ENCODE data around the gene BAIAP2. TPM values are rescaled to one million over a fixed set of nuclear protein-coding genes. Genes with fewer than 3 reads are reported as not detected.
"Not testable (repeated sequence)": the region's sequence is repeated elsewhere in the genome, so short reads cannot be mapped to it uniquely, and the experiment has no call there.

The BAIAP2 gene
- total and polyA plus RNA-seq, 2 experiments from 2014 or later, result 27.1 to 49.7 TPM

DNA sequence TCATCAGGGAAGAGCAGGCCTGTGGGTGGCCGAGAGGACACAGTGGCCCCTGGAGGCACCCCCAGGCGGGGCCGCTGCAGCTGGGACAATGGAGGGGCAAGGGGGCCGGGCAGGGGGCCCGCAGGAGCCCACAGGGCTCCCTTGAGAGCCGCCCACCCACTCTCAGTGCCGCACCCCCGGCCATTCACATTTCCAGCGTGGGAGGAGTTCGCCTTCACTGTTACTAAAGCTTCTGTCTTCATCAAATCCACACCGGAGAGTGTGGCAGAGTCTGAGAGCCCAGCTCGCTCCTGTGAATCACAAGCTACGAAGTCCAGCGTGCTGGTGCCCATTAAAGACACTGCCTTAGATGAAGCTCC is 109.5 kb downstream of the BAIAP2 start:
- Histone ChIP-seq H3K36me3 (replicated peaks; ENCODE audit: insufficient read depth, low read depth) (no peaks in the 10 kb centered on the region), H4K20me1 (ENCODE audit: insufficient read depth, poor library complexity, severe bottlenecking) (no peaks in the 10 kb centered on the region), H3K79me2 (no peaks in the 10 kb centered on the region), H2AFZ (no peak overlapping the region), H3K9me2 (replicated peaks; ENCODE audit: insufficient read depth) (no peaks in the 10 kb centered on the region), H3K4me1 (ENCODE audit: insufficient read depth) (peaks cover 5% of the 10 kb centered on the region), H3K27me3 (no peaks in the 10 kb centered on the region), H3K4me2 (no peak overlapping the region), H3K9me3 (ENCODE audit: low read depth) (no peaks in the 10 kb centered on the region), H3K27ac (no peak overlapping the region), H3K4me3 (no peak overlapping the region)
- TF ChIP-seq EZH2phosphoT487 (IDR thresholded peaks at IDR 0.05; ENCODE audit: low read depth, severe bottlenecking, unreplicated experiment), result no peak
- TF ChIP-seq CTCF (IDR thresholded peaks at IDR 0.05; ENCODE audit: poor library complexity), result no peak
- TF ChIP-seq EZH2 (IDR thresholded peaks at IDR 0.05; ENCODE audit: borderline replicate concordance), result no peak
- DNase-seq (ENCODE audit: low spot score), result no peak
- 90% methylated on average over 14 of the region's 14 CpGs for WGBS (ENCODE audit: low lambda C conversion rate, missing lambda C conversion rate)

DNA sequence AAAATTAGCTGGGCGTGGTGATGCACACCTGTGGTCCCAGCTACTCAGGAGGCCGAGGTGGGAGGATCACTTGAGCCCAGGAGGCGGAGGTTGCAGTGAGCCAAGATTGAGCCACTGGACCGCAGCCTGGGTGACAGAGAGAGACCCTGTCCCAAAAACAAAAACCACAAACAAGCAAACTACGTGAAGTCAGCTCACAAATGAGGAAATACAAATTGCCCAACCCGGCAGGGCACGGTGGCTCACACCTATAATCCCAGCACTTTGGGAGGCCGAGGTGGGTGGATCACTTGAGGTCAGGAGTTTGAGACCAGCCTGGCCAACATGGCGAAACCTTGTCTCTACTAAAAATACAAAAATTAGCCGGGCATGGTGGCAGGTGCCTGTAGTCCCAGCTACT is 111.3 kb downstream of the BAIAP2 start:
- not testable (repeated sequence) for H3K4me2 ChIP-seq; H3K36me3 ChIP-seq (replicated peaks; ENCODE audit: insufficient read depth, low read depth); H2AFZ ChIP-seq; H3K27me3 ChIP-seq; H3K9me2 ChIP-seq (replicated peaks; ENCODE audit: insufficient read depth); H3K27ac ChIP-seq; DNase-seq (ENCODE audit: low spot score); H4K20me1 ChIP-seq (ENCODE audit: insufficient read depth, poor library complexity, severe bottlenecking); H3K4me1 ChIP-seq (ENCODE audit: insufficient read depth); H3K79me2 ChIP-seq; H3K9me3 ChIP-seq (ENCODE audit: low read depth); H3K4me3 ChIP-seq
- 95% methylated on average over 10 of the region's 10 CpGs for WGBS (ENCODE audit: low lambda C conversion rate, missing lambda C conversion rate)

GRCh38 chr17:81147701-81148100 is 112.8 kb downstream of the BAIAP2 start:
- Histone ChIP-seq H3K79me2 (no peaks in the 10 kb centered on the region), H3K27ac (no peak overlapping the region), H3K4me1 (ENCODE audit: insufficient read depth) (peaks cover 4% of the 10 kb centered on the region), H3K9me2 (replicated peaks; ENCODE audit: insufficient read depth) (no peaks in the 10 kb centered on the region), H3K9me3 (ENCODE audit: low read depth) (no peaks in the 10 kb centered on the region), H3K27me3 (no peaks in the 10 kb centered on the region), H3K4me3 (no peak overlapping the region), H3K36me3 (replicated peaks; ENCODE audit: insufficient read depth, low read depth) (no peaks in the 10 kb centered on the region), H4K20me1 (ENCODE audit: insufficient read depth, poor library complexity, severe bottlenecking) (no peaks in the 10 kb centered on the region), H3K4me2 (no peak overlapping the region), H2AFZ (no peak overlapping the region)
- no peak for DNase-seq (ENCODE audit: low spot score)
- 87% methylated on average over 10 of the region's 10 CpGs for WGBS (ENCODE audit: low lambda C conversion rate, missing lambda C conversion rate)
- TF ChIP-seq EZH2 (IDR thresholded peaks at IDR 0.05; ENCODE audit: borderline replicate concordance) (no peak), EZH2phosphoT487 (IDR thresholded peaks at IDR 0.05; ENCODE audit: low read depth, severe bottlenecking, unreplicated experiment) (no peak), CTCF (IDR thresholded peaks at IDR 0.05; ENCODE audit: poor library complexity) (no peak)

GRCh38 chr17:81148571-81148970 is 113.6 kb downstream of the BAIAP2 start:
- H3K9me3 ChIP-seq (ENCODE audit: low read depth), result no peaks in the 10 kb centered on the region
- no peaks in the 10 kb centered on the region for H4K20me1 ChIP-seq (ENCODE audit: insufficient read depth, poor library complexity, severe bottlenecking)
- H3K36me3 ChIP-seq (replicated peaks; ENCODE audit: insufficient read depth, low read depth), result no peaks in the 10 kb centered on the region
- no peaks in the 10 kb centered on the region for H3K9me2 ChIP-seq (replicated peaks; ENCODE audit: insufficient read depth)
- no peak overlapping the region for H2AFZ ChIP-seq
- H3K27ac ChIP-seq, result no peak overlapping the region
- no peaks in the 10 kb centered on the region for H3K27me3 ChIP-seq
- no peaks in the 10 kb centered on the region for H3K79me2 ChIP-seq
- DNase-seq (ENCODE audit: low spot score), result no peak
- TF ChIP-seq EZH2 (IDR thresholded peaks at IDR 0.05; ENCODE audit: borderline replicate concordance), result no peak
- TF ChIP-seq CTCF (IDR thresholded peaks at IDR 0.05; ENCODE audit: poor library complexity), result no peak
- H3K4me2 ChIP-seq, result no peak overlapping the region
- WGBS (ENCODE audit: low lambda C conversion rate, missing lambda C conversion rate), result 95% methylated on average over 15 of the region's 15 CpGs
- no peak overlapping the region for H3K4me3 ChIP-seq
- H3K4me1 ChIP-seq (ENCODE audit: insufficient read depth), result no peaks in the 10 kb centered on the region

Measured in hepatocyte (in vitro differentiated cells).